GM23338 (cell line): ENCODE results near the gene SHISAL1. TPM values are rescaled to one million over a fixed set of nuclear protein-coding genes. Genes with fewer than 3 reads are reported as not detected.

Experiments
- ATAC-seq: fragments of 200-7000 bp; cut with Tn5 transposase; 3 replicates; pipeline ENCODE4 v1.9.1; 2020
- DNase-seq: peaks from one replicate; pipeline ENCODE4 v3.0.0-alpha.2; 2015; ENCODE audit warnings: low spot score
- H2AFZ ChIP-seq: fragments of 200-600 bp; sonication (generic); 2 replicates; pipeline ENCODE4 v1.8.0; 2016; ENCODE audit warnings: antibody characterized with exemption, mild to moderate bottlenecking, moderate library complexity
- H3F3A ChIP-seq: fragments of 200-600 bp; sonication (generic); replicated peaks from 2 replicates; pipeline ENCODE4 v1.8.0; 2017; ENCODE audit warnings: antibody characterized with exemption, mixed run types, low read depth
- H3K27ac ChIP-seq: fragments of 200-600 bp; sonication (generic); 2 replicates; pipeline ENCODE4 v1.6.1; 2016; ENCODE audit warnings: low read depth
- H3K27me3 ChIP-seq: fragments of 200-600 bp; sonication (generic); 2 replicates; pipeline ENCODE4 v1.8.0; 2016; ENCODE audit warnings: mild to moderate bottlenecking, mixed run types, moderate library complexity; ENCODE audit not compliant: insufficient read depth
- H3K36me3 ChIP-seq: fragments of 200-600 bp; sonication (generic); 2 replicates; pipeline ENCODE4 v1.8.0; 2016; ENCODE audit warnings: mild to moderate bottlenecking; ENCODE audit not compliant: insufficient read depth
- H3K4me1 ChIP-seq: fragments of 200-600 bp; sonication (generic); 2 replicates; pipeline ENCODE4 v1.8.0; 2016; ENCODE audit warnings: mild to moderate bottlenecking, moderate library complexity; ENCODE audit not compliant: insufficient read depth
- H3K4me2 ChIP-seq: fragments of 200-600 bp; sonication (generic); 2 replicates; pipeline ENCODE4 v1.7.1; 2017; ENCODE audit warnings: mixed run types
- H3K4me3 ChIP-seq: fragments of 200-600 bp; sonication (generic); 2 replicates; pipeline ENCODE4 v1.6.1; 2016; ENCODE audit warnings: mixed run types
- H3K79me2 ChIP-seq: fragments of 200-600 bp; sonication (generic); replicated peaks from 2 replicates; pipeline ENCODE4 v1.8.0; 2017; ENCODE audit warnings: mild to moderate bottlenecking; ENCODE audit not compliant: insufficient read depth
- H3K9me2 ChIP-seq: fragments of 200-600 bp; sonication (generic); 2 replicates; pipeline ENCODE4 v1.8.0; 2017; ENCODE audit not compliant: insufficient read depth
- H4K20me1 ChIP-seq: fragments of 200-600 bp; sonication (generic); replicated peaks from 2 replicates; pipeline ENCODE4 v1.8.0; 2017; ENCODE audit warnings: mild to moderate bottlenecking; ENCODE audit not compliant: insufficient read depth
- H3K27ac Mint-ChIP-seq: 2 replicates; pipeline ENCODE4 v1.8.0; 2020; ENCODE audit warnings: inconsistent platforms, mild to moderate bottlenecking, moderate library complexity, mixed read lengths
- H3K27me3 Mint-ChIP-seq: 3 replicates; pipeline ENCODE4 v1.8.0; 2022; ENCODE audit warnings: low read depth, mild to moderate bottlenecking, moderate library complexity, mixed read lengths, inconsistent platforms; ENCODE audit not compliant: insufficient read depth, poor library complexity
- H3K36me3 Mint-ChIP-seq: 3 replicates; pipeline ENCODE4 v1.8.0; 2021; ENCODE audit warnings: low read depth, mild to moderate bottlenecking, inconsistent platforms, moderate library complexity, mixed read lengths
- H3K4me1 Mint-ChIP-seq: 3 replicates; pipeline ENCODE4 v1.8.0; 2020; ENCODE audit warnings: mild to moderate bottlenecking, inconsistent platforms, mixed read lengths
- H3K4me3 Mint-ChIP-seq: 3 replicates; pipeline ENCODE4 v1.8.0; 2021; ENCODE audit warnings: moderate library complexity, mild to moderate bottlenecking, inconsistent platforms, mixed read lengths
- H3K9me3 Mint-ChIP-seq: 3 replicates; pipeline ENCODE4 v1.8.0; 2020; ENCODE audit warnings: moderate library complexity, mild to moderate bottlenecking, inconsistent platforms, mixed read lengths
- CREB1 ChIP-seq: fragments of 250-450 bp; sonication (Bioruptor Pico); IDR thresholded peaks from 2 replicates; pipeline ENCODE4 v1.5.0; 2020; ENCODE audit warnings: low read depth, mild to moderate bottlenecking, moderate library complexity
- EZH2phosphoT487 ChIP-seq: fragments of 200-600 bp; sonication (generic); IDR thresholded peaks from one replicate; pipeline ENCODE4 v1.8.1; 2018; ENCODE audit warnings: antibody characterized with exemption; ENCODE audit not compliant: unreplicated experiment
- STAT1 ChIP-seq: IDR thresholded peaks from one replicate; pipeline ENCODE4 v1.6.1; 2016; ENCODE audit warnings: antibody characterized with exemption; ENCODE audit not compliant: unreplicated experiment
- ZNF114 ChIP-seq: fragments of 250-450 bp; sonication (Bioruptor Pico); IDR thresholded peaks from 2 replicates; pipeline ENCODE4 v1.5.0; 2020; ENCODE audit warnings: mild to moderate bottlenecking, moderate library complexity
- ZNF331 ChIP-seq: fragments of 250-450 bp; sonication (Bioruptor Pico); IDR thresholded peaks from 2 replicates; pipeline ENCODE4 v1.5.0; 2020; ENCODE audit warnings: low read depth, mild to moderate bottlenecking, moderate library complexity
- polyA plus RNA-seq: library from polyadenylated mRNA; unstranded; fragments of >200 nt; fragmentation: Nextera tagmentation; extraction: Ambion mirVana; gene quantifications from 2 replicates; pipeline ENCODE4 v1.2.1, GENCODE V29; 2016
- total RNA-seq: library from RNA; depleted of rRNA; stranded (reverse); fragments of >200 nt; shearing (Covaris generic); gene quantifications from 2 replicates; pipeline ENCODE4 v1.2.3, GENCODE V29; 2014
- TF ChIP-seq, protein P1 (sequence below): IDR thresholded peaks from one replicate; pipeline ENCODE4 v1.6.1; 2018; ENCODE audit warnings: antibody characterized with exemption; ENCODE audit not compliant: unreplicated experiment
- TF ChIP-seq, protein P2 (sequence below): IDR thresholded peaks from 2 replicates; pipeline ENCODE4 v1.6.1; 2016; ENCODE audit warnings: antibody characterized with exemption
- TF ChIP-seq, protein P3 (sequence below): fragments of 250-450 bp; sonication (Bioruptor Pico); IDR thresholded peaks from 2 replicates; pipeline ENCODE4 v1.5.0; 2020; ENCODE audit warnings: mild to moderate bottlenecking, moderate library complexity

The SHISAL1 gene
- total and polyA plus RNA-seq, 2 experiments from 2014 or later, result 0.71 to 3.4 TPM

DNA sequence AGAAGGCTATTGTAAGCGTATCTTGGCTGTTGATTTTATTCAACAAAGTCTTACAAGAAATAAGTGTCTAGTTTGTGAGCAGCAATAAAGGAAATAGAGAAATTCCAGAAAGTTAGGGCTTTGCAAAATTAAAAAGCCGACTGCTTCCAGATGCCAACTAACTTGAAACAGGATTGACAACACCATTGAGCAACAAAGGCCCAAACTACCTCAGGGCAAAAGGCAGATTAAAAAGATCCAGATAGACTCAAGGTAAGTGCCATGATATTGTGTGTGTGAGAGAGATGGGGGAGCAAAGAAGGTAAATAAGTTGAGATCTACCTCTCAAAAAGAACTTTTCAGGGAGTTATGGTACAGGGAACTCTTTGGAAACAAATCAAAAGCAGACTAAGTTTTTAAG is 82.9 kb downstream of the SHISAL1 start:
- Mint-ChIP-seq H3K36me3 (no peaks in the 10 kb centered on the region), H3K4me1 (no peaks in the 10 kb centered on the region), H3K27ac (no peak overlapping the region), H3K9me3 (peaks cover 12% of the 10 kb centered on the region; the same call in 2 of the 3 replicates), H3K27me3 (peaks cover 7% of the 10 kb centered on the region), H3K4me3 (no peak overlapping the region)
- Histone ChIP-seq H3K27me3 (no peaks in the 10 kb centered on the region), H3K4me1 (no peaks in the 10 kb centered on the region), H4K20me1 (no peaks in the 10 kb centered on the region), H3K9me2 (no peaks in the 10 kb centered on the region), H3F3A (no peaks in the 10 kb centered on the region), H3K27ac (no peak overlapping the region), H3K4me2 (no peak overlapping the region), H3K79me2 (no peaks in the 10 kb centered on the region), H2AFZ (no peak overlapping the region), H3K36me3 (no peaks in the 10 kb centered on the region), H3K4me3 (no peak overlapping the region)
- no peak for DNase-seq
- no peak for ATAC-seq
- TF ChIP-seq ZNF331 (CRISPR knock-in tag), result no peak
- TF ChIP-seq, protein P1, sequence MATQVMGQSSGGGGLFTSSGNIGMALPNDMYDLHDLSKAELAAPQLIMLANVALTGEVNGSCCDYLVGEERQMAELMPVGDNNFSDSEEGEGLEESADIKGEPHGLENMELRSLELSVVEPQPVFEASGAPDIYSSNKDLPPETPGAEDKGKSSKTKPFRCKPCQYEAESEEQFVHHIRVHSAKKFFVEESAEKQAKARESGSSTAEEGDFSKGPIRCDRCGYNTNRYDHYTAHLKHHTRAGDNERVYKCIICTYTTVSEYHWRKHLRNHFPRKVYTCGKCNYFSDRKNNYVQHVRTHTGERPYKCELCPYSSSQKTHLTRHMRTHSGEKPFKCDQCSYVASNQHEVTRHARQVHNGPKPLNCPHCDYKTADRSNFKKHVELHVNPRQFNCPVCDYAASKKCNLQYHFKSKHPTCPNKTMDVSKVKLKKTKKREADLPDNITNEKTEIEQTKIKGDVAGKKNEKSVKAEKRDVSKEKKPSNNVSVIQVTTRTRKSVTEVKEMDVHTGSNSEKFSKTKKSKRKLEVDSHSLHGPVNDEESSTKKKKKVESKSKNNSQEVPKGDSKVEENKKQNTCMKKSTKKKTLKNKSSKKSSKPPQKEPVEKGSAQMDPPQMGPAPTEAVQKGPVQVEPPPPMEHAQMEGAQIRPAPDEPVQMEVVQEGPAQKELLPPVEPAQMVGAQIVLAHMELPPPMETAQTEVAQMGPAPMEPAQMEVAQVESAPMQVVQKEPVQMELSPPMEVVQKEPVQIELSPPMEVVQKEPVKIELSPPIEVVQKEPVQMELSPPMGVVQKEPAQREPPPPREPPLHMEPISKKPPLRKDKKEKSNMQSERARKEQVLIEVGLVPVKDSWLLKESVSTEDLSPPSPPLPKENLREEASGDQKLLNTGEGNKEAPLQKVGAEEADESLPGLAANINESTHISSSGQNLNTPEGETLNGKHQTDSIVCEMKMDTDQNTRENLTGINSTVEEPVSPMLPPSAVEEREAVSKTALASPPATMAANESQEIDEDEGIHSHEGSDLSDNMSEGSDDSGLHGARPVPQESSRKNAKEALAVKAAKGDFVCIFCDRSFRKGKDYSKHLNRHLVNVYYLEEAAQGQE, result no peak
- no peak for TF ChIP-seq CREB1 (CRISPR knock-in tag)
- TF ChIP-seq EZH2phosphoT487, result no peak
- no peak for TF ChIP-seq STAT1
- TF ChIP-seq, protein P2, sequence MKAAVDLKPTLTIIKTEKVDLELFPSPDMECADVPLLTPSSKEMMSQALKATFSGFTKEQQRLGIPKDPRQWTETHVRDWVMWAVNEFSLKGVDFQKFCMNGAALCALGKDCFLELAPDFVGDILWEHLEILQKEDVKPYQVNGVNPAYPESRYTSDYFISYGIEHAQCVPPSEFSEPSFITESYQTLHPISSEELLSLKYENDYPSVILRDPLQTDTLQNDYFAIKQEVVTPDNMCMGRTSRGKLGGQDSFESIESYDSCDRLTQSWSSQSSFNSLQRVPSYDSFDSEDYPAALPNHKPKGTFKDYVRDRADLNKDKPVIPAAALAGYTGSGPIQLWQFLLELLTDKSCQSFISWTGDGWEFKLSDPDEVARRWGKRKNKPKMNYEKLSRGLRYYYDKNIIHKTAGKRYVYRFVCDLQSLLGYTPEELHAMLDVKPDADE, result no peak
- TF ChIP-seq ZNF114, result no peak
- TF ChIP-seq, protein P3, sequence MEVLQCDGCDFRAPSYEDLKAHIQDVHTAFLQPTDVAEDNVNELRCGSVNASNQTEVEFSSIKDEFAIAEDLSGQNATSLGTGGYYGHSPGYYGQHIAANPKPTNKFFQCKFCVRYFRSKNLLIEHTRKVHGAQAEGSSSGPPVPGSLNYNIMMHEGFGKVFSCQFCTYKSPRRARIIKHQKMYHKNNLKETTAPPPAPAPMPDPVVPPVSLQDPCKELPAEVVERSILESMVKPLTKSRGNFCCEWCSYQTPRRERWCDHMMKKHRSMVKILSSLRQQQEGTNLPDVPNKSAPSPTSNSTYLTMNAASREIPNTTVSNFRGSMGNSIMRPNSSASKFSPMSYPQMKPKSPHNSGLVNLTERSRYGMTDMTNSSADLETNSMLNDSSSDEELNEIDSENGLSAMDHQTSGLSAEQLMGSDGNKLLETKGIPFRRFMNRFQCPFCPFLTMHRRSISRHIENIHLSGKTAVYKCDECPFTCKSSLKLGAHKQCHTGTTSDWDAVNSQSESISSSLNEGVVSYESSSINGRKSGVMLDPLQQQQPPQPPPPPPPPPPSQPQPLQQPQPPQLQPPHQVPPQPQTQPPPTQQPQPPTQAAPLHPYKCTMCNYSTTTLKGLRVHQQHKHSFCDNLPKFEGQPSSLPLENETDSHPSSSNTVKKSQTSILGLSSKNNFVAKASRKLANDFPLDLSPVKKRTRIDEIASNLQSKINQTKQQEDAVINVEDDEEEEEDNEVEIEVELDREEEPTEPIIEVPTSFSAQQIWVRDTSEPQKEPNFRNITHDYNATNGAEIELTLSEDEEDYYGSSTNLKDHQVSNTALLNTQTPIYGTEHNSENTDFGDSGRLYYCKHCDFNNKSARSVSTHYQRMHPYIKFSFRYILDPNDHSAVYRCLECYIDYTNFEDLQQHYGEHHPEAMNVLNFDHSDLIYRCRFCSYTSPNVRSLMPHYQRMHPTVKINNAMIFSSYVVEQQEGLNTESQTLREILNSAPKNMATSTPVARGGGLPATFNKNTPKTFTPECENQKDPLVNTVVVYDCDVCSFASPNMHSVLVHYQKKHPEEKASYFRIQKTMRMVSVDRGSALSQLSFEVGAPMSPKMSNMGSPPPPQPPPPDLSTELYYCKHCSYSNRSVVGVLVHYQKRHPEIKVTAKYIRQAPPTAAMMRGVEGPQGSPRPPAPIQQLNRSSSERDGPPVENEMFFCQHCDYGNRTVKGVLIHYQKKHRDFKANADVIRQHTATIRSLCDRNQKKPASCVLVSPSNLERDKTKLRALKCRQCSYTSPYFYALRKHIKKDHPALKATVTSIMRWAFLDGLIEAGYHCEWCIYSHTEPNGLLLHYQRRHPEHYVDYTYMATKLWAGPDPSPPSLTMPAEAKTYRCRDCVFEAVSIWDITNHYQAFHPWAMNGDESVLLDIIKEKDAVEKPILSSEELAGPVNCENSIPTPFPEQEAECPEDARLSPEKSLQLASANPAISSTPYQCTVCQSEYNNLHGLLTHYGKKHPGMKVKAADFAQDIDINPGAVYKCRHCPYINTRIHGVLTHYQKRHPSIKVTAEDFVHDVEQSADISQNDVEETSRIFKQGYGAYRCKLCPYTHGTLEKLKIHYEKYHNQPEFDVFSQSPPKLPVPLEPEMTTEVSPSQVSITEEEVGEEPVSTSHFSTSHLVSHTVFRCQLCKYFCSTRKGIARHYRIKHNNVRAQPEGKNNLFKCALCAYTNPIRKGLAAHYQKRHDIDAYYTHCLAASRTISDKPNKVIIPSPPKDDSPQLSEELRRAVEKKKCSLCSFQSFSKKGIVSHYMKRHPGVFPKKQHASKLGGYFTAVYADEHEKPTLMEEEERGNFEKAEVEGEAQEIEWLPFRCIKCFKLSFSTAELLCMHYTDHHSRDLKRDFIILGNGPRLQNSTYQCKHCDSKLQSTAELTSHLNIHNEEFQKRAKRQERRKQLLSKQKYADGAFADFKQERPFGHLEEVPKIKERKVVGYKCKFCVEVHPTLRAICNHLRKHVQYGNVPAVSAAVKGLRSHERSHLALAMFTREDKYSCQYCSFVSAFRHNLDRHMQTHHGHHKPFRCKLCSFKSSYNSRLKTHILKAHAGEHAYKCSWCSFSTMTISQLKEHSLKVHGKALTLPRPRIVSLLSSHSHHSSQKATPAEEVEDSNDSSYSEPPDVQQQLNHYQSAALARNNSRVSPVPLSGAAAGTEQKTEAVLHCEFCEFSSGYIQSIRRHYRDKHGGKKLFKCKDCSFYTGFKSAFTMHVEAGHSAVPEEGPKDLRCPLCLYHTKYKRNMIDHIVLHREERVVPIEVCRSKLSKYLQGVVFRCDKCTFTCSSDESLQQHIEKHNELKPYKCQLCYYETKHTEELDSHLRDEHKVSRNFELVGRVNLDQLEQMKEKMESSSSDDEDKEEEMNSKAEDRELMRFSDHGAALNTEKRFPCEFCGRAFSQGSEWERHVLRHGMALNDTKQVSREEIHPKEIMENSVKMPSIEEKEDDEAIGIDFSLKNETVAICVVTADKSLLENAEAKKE, result no peak
